Measurements from ENCODE around the gene DUOX1.
A peak's percentile ranks its signal among the peaks of the same experiment; 100 is the strongest.

The DUOX1 gene

GRCh38 chr15:45116006-45116481, 13.8 kb upstream of the DUOX1 start:
- no peak for TF ChIP-seq CTCF (IDR thresholded peaks at IDR 0.05; ENCODE audit: borderline replicate concordance, control extremely low read depth, extremely low read depth, insufficient read depth, missing control alignments)
- no peak for DNase-seq (ENCODE audit: low spot score)
- in situ Hi-C loops (cut with MboI; ENCODE audit: low sequenced_read_pairs, unreplicated experiment), result loop anchor here (25.0 kb wide), 1 partner anchor 154 kb away; the partner anchor contains the start of gene TERB2

- TF ChIP-seq CTCF (IDR thresholded peaks at IDR 0.05; ENCODE audit: borderline replicate concordance, control extremely low read depth, extremely low read depth, insufficient read depth, missing control alignments), result no peak
- no peak for DNase-seq (ENCODE audit: low spot score)
- in situ Hi-C loops (cut with MboI; ENCODE audit: low sequenced_read_pairs, unreplicated experiment), result loop anchor here (25.0 kb wide), 1 partner anchor 154 kb away; the partner anchor contains the start of gene TERB2
Observed at GRCh38 chr15:45116482-45117307, 13.1 kb upstream of the DUOX1 start.

GRCh38 chr15:45117308-45118130, 12.3 kb upstream of the DUOX1 start:
- in situ Hi-C loops (cut with MboI; ENCODE audit: low sequenced_read_pairs, unreplicated experiment), result loop anchor here (25.0 kb wide), 1 partner anchor 155 kb away; the partner anchor contains the start of gene TERB2
- no peak for DNase-seq (ENCODE audit: low spot score)

GRCh38 chr15:45118131-45118588, 11.6 kb upstream of the DUOX1 start:
- TF ChIP-seq CTCF (IDR thresholded peaks at IDR 0.05; ENCODE audit: borderline replicate concordance, control extremely low read depth, extremely low read depth, insufficient read depth, missing control alignments), result peak; percentile 99
- peak; percentile 93 for DNase-seq (ENCODE audit: low spot score)
- in situ Hi-C loops (cut with MboI; ENCODE audit: low sequenced_read_pairs, unreplicated experiment), result loop anchor here (25.0 kb wide), 1 partner anchor 156 kb away; the partner anchor contains the start of gene TERB2

More at GRCh38 chr15:45117308-45118130, 12.3 kb upstream of the DUOX1 start:
- TF ChIP-seq CTCF (IDR thresholded peaks at IDR 0.05; ENCODE audit: borderline replicate concordance, control extremely low read depth, extremely low read depth, insufficient read depth, missing control alignments), result no peak

GRCh38 chr15:45118996-45119395, 10.8 kb upstream of the DUOX1 start:
- in situ Hi-C loops (cut with MboI; ENCODE audit: low sequenced_read_pairs, unreplicated experiment), result loop anchor here (25.0 kb wide), 1 partner anchor 157 kb away; the partner anchor contains the start of gene TERB2

More at GRCh38 chr15:45118996-45119395, 10.8 kb upstream of the DUOX1 start:
- no peak for TF ChIP-seq CTCF (IDR thresholded peaks at IDR 0.05; ENCODE audit: borderline replicate concordance, control extremely low read depth, extremely low read depth, insufficient read depth, missing control alignments)
- DNase-seq (ENCODE audit: low spot score), result no peak

Data from GM13976 (cell line).